Measurements from ENCODE around the gene SLC43A3.

The SLC43A3 gene

DNA sequence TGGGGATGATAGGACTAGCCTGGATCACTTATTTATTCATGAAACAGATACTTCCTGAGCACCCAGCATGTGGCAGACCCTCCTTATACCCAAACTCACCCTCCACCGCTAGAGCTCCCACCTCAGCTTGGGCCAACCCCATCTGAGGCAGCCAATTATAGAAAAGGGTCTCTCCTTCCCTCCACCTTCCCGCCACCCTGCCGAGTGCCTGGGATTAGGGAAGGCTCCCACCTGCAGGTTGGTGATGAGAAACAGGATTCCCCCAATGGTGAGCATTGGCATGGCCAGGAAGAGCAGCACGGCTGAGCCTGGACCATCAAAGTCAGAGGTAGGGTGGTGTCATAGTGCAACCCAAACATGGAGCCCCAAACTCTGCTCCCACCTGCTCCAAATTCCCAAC lies 5.9 kb downstream of the SLC43A3 start:
- no peak overlapping the region for H3K9ac ChIP-seq (ENCODE audit: low read depth in 1 of 2, low read length in 2 of 2)
- peaks cover 4 to 8% of the 10 kb centered on the region in 2 donors for H3K36me3 ChIP-seq (ENCODE audit: control insufficient read depth in 2 of 2, insufficient read depth in 2 of 2, low read length in 2 of 2)
- H3K4me3 ChIP-seq (ENCODE audit: low read length in 2 of 2) = no peak overlapping the region
- H3K9me3 ChIP-seq (ENCODE audit: control insufficient read depth in 2 of 2, low read length in 2 of 2) = no peaks in the 10 kb centered on the region
- H3K4me1 ChIP-seq (ENCODE audit: control insufficient read depth in 2 of 2, insufficient read depth in 2 of 2, low read length in 2 of 2) = peaks cover 16 to 20% of the 10 kb centered on the region in 2 donors
- H3K27me3 ChIP-seq (ENCODE audit: control insufficient read depth in 2 of 2, insufficient read depth in 2 of 2, low read length in 2 of 2) = no peaks in the 10 kb centered on the region
- no peak overlapping the region for H3K27ac ChIP-seq (ENCODE audit: low read depth in 2 of 2, low read length in 2 of 2)

DNA sequence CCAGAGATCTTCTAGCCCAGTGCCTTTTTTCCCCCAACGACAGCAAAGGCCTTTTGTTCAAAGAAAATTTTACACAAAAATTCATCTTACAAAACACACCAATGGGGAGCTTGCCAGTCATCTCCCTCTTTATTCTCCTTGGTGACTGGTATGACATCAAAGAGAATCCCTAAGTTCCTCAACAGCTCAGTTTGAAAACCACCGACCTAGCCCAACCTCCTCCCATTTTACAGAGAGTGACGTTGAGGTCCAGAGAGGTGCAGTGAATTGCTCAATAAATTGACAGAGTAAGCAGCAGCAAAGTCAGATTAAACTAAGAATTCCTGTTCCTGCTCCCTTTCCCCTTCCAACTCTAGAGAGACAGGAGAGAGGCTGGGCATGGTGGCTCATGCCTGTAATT lies 7.8 kb downstream of the SLC43A3 start:
- no peak overlapping the region for H3K4me3 ChIP-seq (ENCODE audit: low read length in 2 of 2)
- no peaks in the 10 kb centered on the region for H3K27me3 ChIP-seq (ENCODE audit: control insufficient read depth in 2 of 2, insufficient read depth in 2 of 2, low read length in 2 of 2)
- H3K27ac ChIP-seq (ENCODE audit: low read depth in 2 of 2, low read length in 2 of 2) = no peak overlapping the region
- H3K9me3 ChIP-seq (ENCODE audit: control insufficient read depth in 2 of 2, low read length in 2 of 2) = no peaks in the 10 kb centered on the region
- H3K36me3 ChIP-seq (ENCODE audit: control insufficient read depth in 2 of 2, insufficient read depth in 2 of 2, low read length in 2 of 2) = peaks cover 18 to 21% of the 10 kb centered on the region in 2 donors
- H3K4me1 ChIP-seq (ENCODE audit: control insufficient read depth in 2 of 2, insufficient read depth in 2 of 2, low read length in 2 of 2) = peaks cover 2 to 4% of the 10 kb centered on the region in 2 donors
- no peak overlapping the region for H3K9ac ChIP-seq (ENCODE audit: low read depth in 1 of 2, low read length in 2 of 2)

GRCh38 chr11:57418131-57418530 lies 8.8 kb downstream of the SLC43A3 start:
- H3K4me1 ChIP-seq (ENCODE audit: control insufficient read depth in 2 of 2, insufficient read depth in 2 of 2, low read length in 2 of 2) = no peaks in the 10 kb centered on the region
- H3K9me3 ChIP-seq (ENCODE audit: control insufficient read depth in 2 of 2, low read length in 2 of 2) = no peaks in the 10 kb centered on the region
- peaks cover 18 to 25% of the 10 kb centered on the region in 2 donors for H3K36me3 ChIP-seq (ENCODE audit: control insufficient read depth in 2 of 2, insufficient read depth in 2 of 2, low read length in 2 of 2)
- no peak overlapping the region for H3K9ac ChIP-seq (ENCODE audit: low read depth in 1 of 2, low read length in 2 of 2)
- no peaks in the 10 kb centered on the region for H3K27me3 ChIP-seq (ENCODE audit: control insufficient read depth in 2 of 2, insufficient read depth in 2 of 2, low read length in 2 of 2)
- no peak overlapping the region for H3K4me3 ChIP-seq (ENCODE audit: low read length in 2 of 2)
- H3K27ac ChIP-seq (ENCODE audit: low read depth in 2 of 2, low read length in 2 of 2) = no peak overlapping the region

DNA sequence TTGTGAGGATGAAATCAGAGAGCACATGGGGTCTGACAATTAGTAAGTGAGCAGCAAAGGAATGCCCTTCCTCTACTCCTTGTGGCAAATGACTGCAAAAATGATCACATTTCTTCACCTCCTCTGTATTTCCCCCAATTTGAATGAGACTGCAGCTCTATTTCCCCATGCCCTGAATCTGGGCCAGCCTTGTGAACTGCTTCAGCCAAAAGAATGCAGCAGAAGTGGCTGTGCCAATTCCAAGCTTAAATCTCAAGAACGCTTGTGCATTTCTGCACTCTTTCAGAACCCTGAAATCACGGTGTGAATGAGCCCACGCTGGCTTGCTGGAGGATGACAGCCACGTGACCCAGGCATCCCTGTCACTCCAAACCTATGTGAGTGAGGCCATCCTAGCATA lies 9.9 kb downstream of the SLC43A3 start:
- H3K4me3 ChIP-seq (ENCODE audit: low read length in 2 of 2) = no peak overlapping the region
- no peaks in the 10 kb centered on the region for H3K9me3 ChIP-seq (ENCODE audit: control insufficient read depth in 2 of 2, low read length in 2 of 2)
- H3K27ac ChIP-seq (ENCODE audit: low read depth in 2 of 2, low read length in 2 of 2) = no peak overlapping the region
- H3K27me3 ChIP-seq (ENCODE audit: control insufficient read depth in 2 of 2, insufficient read depth in 2 of 2, low read length in 2 of 2) = no peaks in the 10 kb centered on the region
- H3K36me3 ChIP-seq (ENCODE audit: control insufficient read depth in 2 of 2, insufficient read depth in 2 of 2, low read length in 2 of 2) = peaks cover 18 to 25% of the 10 kb centered on the region in 2 donors
- no peaks in the 10 kb centered on the region for H3K4me1 ChIP-seq (ENCODE audit: control insufficient read depth in 2 of 2, insufficient read depth in 2 of 2, low read length in 2 of 2)
- H3K9ac ChIP-seq (ENCODE audit: low read depth in 1 of 2, low read length in 2 of 2) = no peak overlapping the region

DNA sequence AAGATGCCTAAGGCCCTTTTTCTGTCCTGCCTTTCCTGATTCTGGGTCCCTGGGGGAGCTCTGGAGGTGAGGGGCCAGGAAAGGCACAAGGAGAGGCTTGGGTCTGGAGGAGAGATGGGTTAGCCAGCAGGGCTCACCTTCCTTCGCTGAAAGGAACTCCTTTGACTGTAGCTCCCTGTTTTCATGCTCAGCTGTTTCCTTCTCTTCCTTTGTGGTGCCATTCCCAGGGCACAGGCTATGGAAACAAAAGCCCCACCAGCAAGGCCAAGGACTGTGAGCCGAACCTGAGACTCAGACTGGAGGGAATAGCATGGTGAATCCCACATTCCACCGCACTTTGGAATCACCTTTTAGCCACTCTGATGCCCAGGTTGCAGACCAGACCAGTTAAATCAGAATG lies 10.5 kb downstream of the SLC43A3 start:
- Histone ChIP-seq H3K4me3 (ENCODE audit: low read length in 2 of 2) (no peak overlapping the region), H3K4me1 (ENCODE audit: control insufficient read depth in 2 of 2, insufficient read depth in 2 of 2, low read length in 2 of 2) (no peaks in the 10 kb centered on the region), H3K27me3 (ENCODE audit: control insufficient read depth in 2 of 2, insufficient read depth in 2 of 2, low read length in 2 of 2) (no peaks in the 10 kb centered on the region), H3K36me3 (ENCODE audit: control insufficient read depth in 2 of 2, insufficient read depth in 2 of 2, low read length in 2 of 2) (peaks cover 18 to 25% of the 10 kb centered on the region in 2 donors), H3K27ac (ENCODE audit: low read depth in 2 of 2, low read length in 2 of 2) (no peak overlapping the region), H3K9ac (ENCODE audit: low read depth in 1 of 2, low read length in 2 of 2) (no peak overlapping the region), H3K9me3 (ENCODE audit: control insufficient read depth in 2 of 2, low read length in 2 of 2) (no peaks in the 10 kb centered on the region)

GRCh38 chr11:57414612-57415212 lies 12.2 kb downstream of the SLC43A3 start:
- H3K27me3 ChIP-seq (ENCODE audit: control insufficient read depth in 2 of 2, insufficient read depth in 2 of 2, low read length in 2 of 2) = no peaks in the 10 kb centered on the region

GRCh38 chr11:57413681-57414080 lies 13.2 kb downstream of the SLC43A3 start:
- no peak overlapping the region for H3K4me3 ChIP-seq (ENCODE audit: low read length in 2 of 2)
- no peak overlapping the region for H3K27ac ChIP-seq (ENCODE audit: low read depth in 2 of 2, low read length in 2 of 2)
- H3K9me3 ChIP-seq (ENCODE audit: control insufficient read depth in 2 of 2, low read length in 2 of 2) = no peaks in the 10 kb centered on the region
- H3K27me3 ChIP-seq (ENCODE audit: control insufficient read depth in 2 of 2, insufficient read depth in 2 of 2, low read length in 2 of 2) = no peaks in the 10 kb centered on the region
- peaks cover 21 to 32% of the 10 kb centered on the region in 2 donors for H3K36me3 ChIP-seq (ENCODE audit: control insufficient read depth in 2 of 2, insufficient read depth in 2 of 2, low read length in 2 of 2)
- H3K9ac ChIP-seq (ENCODE audit: low read depth in 1 of 2, low read length in 2 of 2) = no peak overlapping the region
- H3K4me1 ChIP-seq (ENCODE audit: control insufficient read depth in 2 of 2, insufficient read depth in 2 of 2, low read length in 2 of 2) = no peaks in the 10 kb centered on the region

More at GRCh38 chr11:57414612-57415212, 12.2 kb downstream of the SLC43A3 start:
- Histone ChIP-seq H3K4me1 (ENCODE audit: control insufficient read depth in 2 of 2, insufficient read depth in 2 of 2, low read length in 2 of 2) (no peaks in the 10 kb centered on the region), H3K9ac (ENCODE audit: low read depth in 1 of 2, low read length in 2 of 2) (no peak overlapping the region), H3K36me3 (ENCODE audit: control insufficient read depth in 2 of 2, insufficient read depth in 2 of 2, low read length in 2 of 2) (peaks cover 18 to 22% of the 10 kb centered on the region in 2 donors), H3K9me3 (ENCODE audit: control insufficient read depth in 2 of 2, low read length in 2 of 2) (no peaks in the 10 kb centered on the region), H3K4me3 (ENCODE audit: low read length in 2 of 2) (no peak overlapping the region), H3K27ac (ENCODE audit: low read depth in 2 of 2, low read length in 2 of 2) (no peak overlapping the region)

DNA sequence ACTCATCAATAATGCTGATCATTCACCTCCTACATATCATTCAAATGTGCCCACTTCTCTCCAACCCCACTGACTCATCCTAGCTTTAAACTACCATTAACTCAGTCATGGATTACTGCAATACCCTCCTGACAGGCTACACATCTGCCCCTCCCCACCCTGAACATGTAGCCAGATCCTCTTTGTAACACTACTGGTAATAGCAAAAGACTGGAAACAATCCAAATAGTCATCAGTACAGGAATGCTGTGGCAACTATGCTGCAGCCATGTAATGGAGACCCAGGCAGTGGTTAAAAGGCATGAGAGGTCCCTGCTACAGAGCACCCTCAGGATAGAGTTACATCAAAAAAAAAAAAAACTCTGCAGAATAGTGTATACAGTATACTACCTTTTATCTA lies 16.6 kb downstream of the SLC43A3 start:
- H3K27ac ChIP-seq (ENCODE audit: low read depth in 2 of 2, low read length in 2 of 2) = no peak overlapping the region
- H3K4me3 ChIP-seq (ENCODE audit: low read length in 2 of 2) = no peak overlapping the region
- H3K9ac ChIP-seq (ENCODE audit: low read depth in 1 of 2, low read length in 2 of 2) = no peak overlapping the region
- H3K9me3 ChIP-seq (ENCODE audit: control insufficient read depth in 2 of 2, low read length in 2 of 2) = no peaks in the 10 kb centered on the region
- no peaks in the 10 kb centered on the region for H3K4me1 ChIP-seq (ENCODE audit: control insufficient read depth in 2 of 2, insufficient read depth in 2 of 2, low read length in 2 of 2)
- H3K27me3 ChIP-seq (ENCODE audit: control insufficient read depth in 2 of 2, insufficient read depth in 2 of 2, low read length in 2 of 2) = no peaks in the 10 kb centered on the region
- peaks cover 17 to 36% of the 10 kb centered on the region in 2 donors for H3K36me3 ChIP-seq (ENCODE audit: control insufficient read depth in 2 of 2, insufficient read depth in 2 of 2, low read length in 2 of 2)

GRCh38 chr11:57409321-57410100 lies 17.4 kb downstream of the SLC43A3 start:
- H3K4me1 ChIP-seq (ENCODE audit: control insufficient read depth in 2 of 2, insufficient read depth in 2 of 2, low read length in 2 of 2) = no peaks in the 10 kb centered on the region
- no peaks in the 10 kb centered on the region for H3K9me3 ChIP-seq (ENCODE audit: control insufficient read depth in 2 of 2, low read length in 2 of 2)
- H3K36me3 ChIP-seq (ENCODE audit: control insufficient read depth in 2 of 2, insufficient read depth in 2 of 2, low read length in 2 of 2) = peaks cover 9 to 29% of the 10 kb centered on the region in 2 donors
- H3K4me3 ChIP-seq (ENCODE audit: low read length in 2 of 2) = no peak overlapping the region
- no peak overlapping the region for H3K9ac ChIP-seq (ENCODE audit: low read depth in 1 of 2, low read length in 2 of 2)
- H3K27ac ChIP-seq (ENCODE audit: low read depth in 2 of 2, low read length in 2 of 2) = no peak overlapping the region
- no peaks in the 10 kb centered on the region for H3K27me3 ChIP-seq (ENCODE audit: control insufficient read depth in 2 of 2, insufficient read depth in 2 of 2, low read length in 2 of 2)

DNA sequence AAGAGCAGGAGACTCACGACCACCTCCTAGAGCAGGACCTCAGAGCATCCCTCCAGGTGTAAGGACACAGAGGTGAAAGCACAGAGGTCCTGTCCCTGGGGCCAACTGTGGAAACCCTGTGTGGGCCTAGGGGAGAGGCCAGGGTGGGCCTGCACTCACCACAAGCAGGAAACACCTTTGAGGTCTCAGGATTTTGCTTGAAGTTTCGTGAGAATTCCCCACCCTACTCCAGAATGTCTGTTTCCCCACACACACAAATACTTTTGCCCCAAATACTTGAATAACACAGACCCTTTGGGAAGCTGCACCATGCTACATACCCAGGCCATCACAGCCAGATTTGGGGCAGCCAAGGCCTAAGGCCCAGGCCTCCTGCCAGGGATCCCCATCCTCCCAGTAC lies 18.1 kb downstream of the SLC43A3 start:
- Histone ChIP-seq H3K9me3 (ENCODE audit: control insufficient read depth in 2 of 2, low read length in 2 of 2) (no peaks in the 10 kb centered on the region), H3K27me3 (ENCODE audit: control insufficient read depth in 2 of 2, insufficient read depth in 2 of 2, low read length in 2 of 2) (no peaks in the 10 kb centered on the region), H3K9ac (ENCODE audit: low read depth in 1 of 2, low read length in 2 of 2) (no peak overlapping the region), H3K4me1 (ENCODE audit: control insufficient read depth in 2 of 2, insufficient read depth in 2 of 2, low read length in 2 of 2) (no peaks in the 10 kb centered on the region), H3K36me3 (ENCODE audit: control insufficient read depth in 2 of 2, insufficient read depth in 2 of 2, low read length in 2 of 2) (peaks cover 9 to 22% of the 10 kb centered on the region in 2 donors), H3K4me3 (ENCODE audit: low read length in 2 of 2) (no peak overlapping the region), H3K27ac (ENCODE audit: low read depth in 2 of 2, low read length in 2 of 2) (no peak overlapping the region)

Data from mucosa of rectum (tissue), 2 donors.